K562 (cell line): ENCODE measurements around the gene MAP3K7. TPM values are rescaled to one million over a fixed set of nuclear protein-coding genes. Genes with fewer than 3 reads are reported as not detected.

Source experiments
- ATAC-seq: fragments of 200-7000 bp; cut with Tn5 transposase; 3 replicates; pipeline ENCODE4 v1.9.1; 2020; ENCODE audit warnings: moderate library complexity
- BruUV-seq: library from RNA; stranded (reverse); fragments of 400-500 nt; replicated peaks from 2 replicates; lab custom pipeline; 2021; lab: Mats Ljungman, UMichigan
- CTCF ChIA-PET: fragments of 300-600 bp; formaldehyde crosslinking; extraction: SDS; loops from one replicate; lab custom pipeline; 2021; ENCODE audit warnings: low intra/inter-chr PET ratio; lab: Yijun Ruan, JAX
- POLR2A ChIA-PET: fragments of 300-600, 350-650 bp; sonication (Branson Sonifier 250); formaldehyde crosslinking; extraction: SDS; loops from one replicate; lab custom pipeline; 2021; ENCODE audit warnings: antibody characterized with exemption, inconsistent platforms; lab: Yijun Ruan, JAX
- DNase-seq, 4 experiments: peaks; one replicate each; pipeline versions ENCODE4 v3.0.0 to v3.0.0-alpha.2; 2011 to 2018; ENCODE audit warnings: low spot score in 3 of 4, mixed read lengths in 3 of 4; ENCODE audit errors: extremely low read depth in 1 of 4
- FAIRE-seq: peaks from 2 replicates; lab custom pipeline; 2011; peaks lifted over from hg19 to GRCh38; lab: Jason Lieb, UNC
- H2AFZ ChIP-seq: 2 replicates; pipeline ENCODE4 v1.6.0; 2011; ENCODE audit warnings: low read depth, low read length, control low read depth, inconsistent platforms
- H3K27ac ChIP-seq: fragments of 200-600 bp; 3 replicates; pipeline ENCODE4 v1.8.0; 2011; ENCODE audit warnings: low read depth, mild to moderate bottlenecking, control low read depth, inconsistent platforms, low read length, moderate library complexity, mixed read lengths; ENCODE audit errors: extremely low read depth
- H3K27me3 ChIP-seq, 2 experiments: fragments of 300-600 bp in 1 of 2; 2 replicates in 1 of 2; 3 replicates in 1 of 2; pipeline versions ENCODE4 v1.6.0 to v1.8.0; 2011; ENCODE audit warnings: inconsistent platforms in 2 of 2, low read length in 2 of 2, mild to moderate bottlenecking in 1 of 2, mixed read lengths in 1 of 2, moderate library complexity in 1 of 2; ENCODE audit not compliant: control insufficient read depth in 2 of 2, insufficient read depth in 2 of 2
- H3K36me3 ChIP-seq: fragments of 300-600 bp; 3 replicates; pipeline ENCODE4 v1.8.0; 2011; ENCODE audit warnings: mild to moderate bottlenecking, low read length, inconsistent platforms; ENCODE audit not compliant: control insufficient read depth, insufficient read depth
- H3K4me1 ChIP-seq, 2 experiments: fragments of 200-600 bp in 1 of 2; replicated peaks in 1 of 2; 2 replicates in 1 of 2; 3 replicates in 1 of 2; pipeline versions ENCODE4 v1.5.1 to v1.8.0; 2011; ENCODE audit warnings: inconsistent platforms in 2 of 2, low read length in 2 of 2, mild to moderate bottlenecking in 1 of 2, mixed read lengths in 1 of 2, moderate library complexity in 1 of 2; ENCODE audit not compliant: control insufficient read depth in 2 of 2, insufficient read depth in 2 of 2
- H3K4me2 ChIP-seq: 2 replicates; pipeline ENCODE4 v1.6.1; 2011; ENCODE audit warnings: low read length, control low read depth, inconsistent platforms, mixed read lengths; ENCODE audit not compliant: insufficient read depth
- H3K4me3 ChIP-seq: fragments of 200-600 bp; sonication (generic), shearing (Covaris generic); 2 replicates; pipeline ENCODE4 v1.5.1; 2016; ENCODE audit warnings: control low read depth, inconsistent platforms
- H3K79me2 ChIP-seq: fragments of 200-600 bp; 3 replicates; pipeline ENCODE4 v1.8.0; 2011; ENCODE audit warnings: low read length, inconsistent platforms; ENCODE audit not compliant: control insufficient read depth, insufficient read depth
- H3K9ac ChIP-seq, 2 experiments: 2 replicates each; pipeline versions ENCODE4 v1.6.0 to v1.6.1; 2011; ENCODE audit warnings: low read depth in 2 of 2, low read length in 2 of 2, control low read depth in 1 of 2, inconsistent platforms in 1 of 2, mild to moderate bottlenecking in 1 of 2, mixed read lengths in 1 of 2; ENCODE audit not compliant: insufficient read depth in 1 of 2
- H3K9me1 ChIP-seq: one replicate; pipeline ENCODE4 v1.6.0; 2011; ENCODE audit warnings: inconsistent platforms, mild to moderate bottlenecking, low read length, moderate library complexity; ENCODE audit not compliant: control insufficient read depth, insufficient read depth
- H3K9me3 ChIP-seq: replicated peaks from 2 replicates; pipeline ENCODE4 v1.5.1; 2011; ENCODE audit warnings: low read depth, low read length, inconsistent platforms; ENCODE audit not compliant: control insufficient read depth, insufficient read depth
- H4K20me1 ChIP-seq: replicated peaks from 2 replicates; pipeline ENCODE4 v1.6.1; 2011; ENCODE audit warnings: low read length, inconsistent platforms, mixed read lengths; ENCODE audit not compliant: control insufficient read depth, insufficient read depth
- CAMTA2 ChIP-seq: fragments of 250-450 bp; sonication (Bioruptor Pico); conservative IDR thresholded peaks from 2 replicates; pipeline ENCODE4 v1.5.1; 2022
- DLX4 ChIP-seq: fragments of 250-450 bp; sonication (Bioruptor Pico); IDR thresholded peaks from 2 replicates; pipeline ENCODE4 v1.6.1; 2021; ENCODE audit warnings: mild to moderate bottlenecking
- ETS1 ChIP-seq: conservative IDR thresholded peaks from 2 replicates; pipeline ENCODE4 v1.6.1; 2011; ENCODE audit warnings: low read depth, mild to moderate bottlenecking, low read length; ENCODE audit not compliant: control insufficient read depth
- GATAD2A ChIP-seq: fragments of 450-650 bp; IDR thresholded peaks from 2 replicates; pipeline ENCODE4 v1.6.1; 2017
- HLTF ChIP-seq: fragments of 450-650 bp; IDR thresholded peaks from 2 replicates; pipeline ENCODE4 v1.6.1; 2016
- JUN ChIP-seq, 2 experiments: sonication (generic) in 1 of 2; formaldehyde crosslinking in 1 of 2; IDR thresholded peaks; 2 replicates each; pipeline versions ENCODE4 v1.6.1 to v1.8.0; 2012 to 2022; ENCODE audit warnings: borderline replicate concordance in 2 of 2, mild to moderate bottlenecking in 2 of 2, improper control_type of control experiment in 1 of 2, low read depth in 1 of 2, low read length in 1 of 2, missing genetic modification reagents in 1 of 2
- JUNB ChIP-seq: fragments of 450-650 bp; formaldehyde crosslinking; conservative IDR thresholded peaks from 2 replicates; pipeline ENCODE4 v1.4.0; 2020; ENCODE audit warnings: mild to moderate bottlenecking
- TAF9B ChIP-seq: fragments of 450-650 bp; IDR thresholded peaks from 2 replicates; pipeline ENCODE4 v1.6.1; 2018; ENCODE audit warnings: mild to moderate bottlenecking; ENCODE audit not compliant: partially characterized antibody
- ZNF395 ChIP-seq: fragments of 200-800 bp; sonication (Bioruptor generic); IDR thresholded peaks from 2 replicates; pipeline ENCODE4 v1.6.1; 2017; ENCODE audit warnings: missing genetic modification characterization, missing compliant biosample characterization
- ZNF551 ChIP-seq: fragments of 250-450 bp; sonication (Bioruptor Pico); IDR thresholded peaks from 2 replicates; pipeline ENCODE4 v1.5.0; 2021; ENCODE audit warnings: mild to moderate bottlenecking, moderate library complexity
- ZSCAN29 ChIP-seq: fragments of 450-650 bp; IDR thresholded peaks from 2 replicates; pipeline ENCODE4 v1.6.1; 2017
- WGBS: fragments of 100-300 bp; shearing (Covaris generic); methylation state at CpG from one replicate; pipeline ENCODE4 v1.1.6; 2016; ENCODE audit warnings: low coverage, mixed read lengths; ENCODE audit not compliant: insufficient coverage; ENCODE audit errors: missing lambda C conversion rate; 5-methylcytosine and 5-hydroxymethylcytosine counted together
- in situ Hi-C: fragments of 300-500 bp; cut with MboI; formaldehyde crosslinking; loops from 4 replicates; pipeline ENCODE4 v1.15.0; 2018; ENCODE audit warnings: inconsistent platforms, mixed read lengths
- intact Hi-C: fragments of 100-400 bp; cut with micrococcal nuclease; formaldehyde crosslinking; loops from 2 replicates; pipeline ENCODE4 v1.14.2; 2022
- polyA plus RNA-seq, 8 experiments: library from polyadenylated mRNA; depleted of rRNA in 4 of 8; stranded (reverse) in 5 of 8; unstranded in 3 of 8; fragments of >200 nt; fragmentation: Nextera tagmentation in 2 of 8; fragmentation: Illumina TruSeq in 1 of 8; extraction: Ambion mirVana in 2 of 8; extraction: Trizol in 1 of 8; gene quantifications; 2 replicates each; pipeline versions ENCODE4 v1.2.1 to v1.2.3, GENCODE V29; 2011 to 2014; ENCODE audit warnings: inconsistent platforms in 1 of 8, missing spikeins in 1 of 8
- total RNA-seq, 7 experiments: library from RNA; depleted of rRNA in 6 of 7; stranded (reverse); fragments of >200 nt in 6 of 7; fragmentation: Illumina TruSeq in 2 of 7; extraction: Trizol in 2 of 7; gene quantifications; 2 replicates each; pipeline versions ENCODE4 v1.2.1 to v1.2.3, GENCODE V29; 2011 to 2021; ENCODE audit warnings: low replicate concordance in 1 of 7

MAP3K7 gene
- total and polyA plus RNA-seq, 9 of the 15 experiments (the other 6 are each of a cell fraction or from before 2014, with no cell fraction given) = 13.4 to 60.9 (median 34.8) TPM

- TF ChIP-seq ETS1 (no peak), GATAD2A (no peak)
These were observed 102.0 kb downstream of the MAP3K7 start (continued) for GRCh38 chr6:90484903-90485302.

GRCh38 chr6:90484385-90484784, 102.5 kb downstream of the MAP3K7 start:
- H3K27ac ChIP-seq = no peak overlapping the region
- H3K4me3 ChIP-seq = no peak overlapping the region
- no peak for FAIRE-seq
- no peaks in the 10 kb centered on the region for H3K9me3 ChIP-seq
- H3K79me2 ChIP-seq = no peaks in the 10 kb centered on the region
- in situ Hi-C loops = no loop called here
- ChIA-PET POLR2A (interaction anchor here (0.6 to 0.7 kb wide), 2 partner anchors 76 to 307 kb away, joined by 3 read pairs; no protein-coding TSS in a partner anchor), CTCF (no interaction called here)
- H4K20me1 ChIP-seq = no peaks in the 10 kb centered on the region
- intact Hi-C loops = no loop called here
- no peak for DNase-seq
- H3K4me1 ChIP-seq = no peaks in the 10 kb centered on the region
- H3K9ac ChIP-seq = no peak overlapping the region
- H3K9me1 ChIP-seq = no peaks in the 10 kb centered on the region
- no peak for TF ChIP-seq HLTF
- TF ChIP-seq ZNF551 (CRISPR knock-in tag) = no peak
- no peak for TF ChIP-seq CAMTA2 (CRISPR knock-in tag)
- no peak for TF ChIP-seq TAF9B
- TF ChIP-seq DLX4 = no peak
- TF ChIP-seq ZNF395 (CRISPR knock-in tag) = no peak
- no peak for TF ChIP-seq JUNB (CRISPR knock-in tag)
- no peak for TF ChIP-seq JUN (IDR thresholded peaks at IDR 0.05; ENCODE audit: borderline replicate concordance, low read depth, low read length)
- TF ChIP-seq JUN (CRISPR knock-in tag; IDR thresholded peaks at IDR 0.05; ENCODE audit: borderline replicate concordance) = no peak
- no peak for TF ChIP-seq ZSCAN29
- no peak overlapping the region for H3K4me2 ChIP-seq
- ATAC-seq = no peak
- WGBS = 4% methylated on average over 3 of the region's 3 CpGs
- H2AFZ ChIP-seq = no peak overlapping the region
- no peaks in the 10 kb centered on the region for H3K36me3 ChIP-seq
- BruUV-seq = no TSS peak
- H3K27me3 ChIP-seq = no peaks in the 10 kb centered on the region; a peak in 1 of 5 replicates
